H9 (cell line): ENCODE measurements around the gene PLPP1. TPM values are rescaled to one million over a fixed set of nuclear protein-coding genes. Genes with fewer than 3 reads are reported as not detected.
A peak's percentile ranks its signal among the peaks of the same experiment; 100 is the strongest.

ENCODE experiments used
- DNase-seq: peaks from one replicate; pipeline ENCODE4 v3.0.0-alpha.2; 2017
- H2AFZ ChIP-seq: one replicate; pipeline ENCODE4 v1.6.1; 2013; ENCODE audit warnings: mild to moderate bottlenecking, low read length, control low read depth, moderate library complexity
- H2AK5ac ChIP-seq: 2 replicates; pipeline ENCODE4 v1.6.1; 2013; ENCODE audit warnings: low read length, control low read depth, mixed read lengths; ENCODE audit not compliant: insufficient read length
- H2BK120ac ChIP-seq: one replicate; pipeline ENCODE4 v1.6.1; 2013; ENCODE audit warnings: low read depth, mild to moderate bottlenecking, low read length, control low read depth, inconsistent platforms; ENCODE audit not compliant: poor library complexity, severe bottlenecking
- H2BK12ac ChIP-seq: 2 replicates; pipeline ENCODE4 v1.6.1; 2013; ENCODE audit warnings: low read length, control low read depth, mixed read lengths, low read depth; ENCODE audit not compliant: insufficient read length
- H2BK15ac ChIP-seq: 2 replicates; pipeline ENCODE4 v1.6.1; 2013; ENCODE audit warnings: low read depth, low read length, control low read depth
- H2BK20ac ChIP-seq: one replicate; pipeline ENCODE4 v1.6.1; 2013; ENCODE audit warnings: low read depth, mild to moderate bottlenecking, low read length, control low read depth, inconsistent platforms; ENCODE audit not compliant: poor library complexity, severe bottlenecking
- H2BK5ac ChIP-seq: 2 replicates; pipeline ENCODE4 v1.6.1; 2013; ENCODE audit warnings: low read length, control low read depth, mixed read lengths; ENCODE audit not compliant: insufficient read length
- H3K14ac ChIP-seq: 2 replicates; pipeline ENCODE4 v1.6.1; 2013; ENCODE audit warnings: low read length, control low read depth; ENCODE audit not compliant: insufficient read depth
- H3K18ac ChIP-seq: 2 replicates; pipeline ENCODE4 v1.6.1; 2013; ENCODE audit warnings: low read depth, mild to moderate bottlenecking, mixed read lengths, low read length, control low read depth; ENCODE audit not compliant: insufficient read length
- H3K23ac ChIP-seq: 2 replicates; pipeline ENCODE4 v1.6.1; 2013; ENCODE audit warnings: low read length, control low read depth, mixed read lengths, low read depth; ENCODE audit not compliant: insufficient read length
- H3K23me2 ChIP-seq: 2 replicates; pipeline ENCODE4 v1.6.1; 2013; ENCODE audit warnings: low read depth, mild to moderate bottlenecking, mixed read lengths, low read length, control low read depth; ENCODE audit not compliant: insufficient read length, poor library complexity, severe bottlenecking
- H3K27ac ChIP-seq: 2 replicates; pipeline ENCODE4 v1.5.1; 2013; ENCODE audit warnings: low read length, control low read depth, mixed read lengths, low read depth; ENCODE audit not compliant: insufficient read length
- H3K27me3 ChIP-seq: 2 replicates; pipeline ENCODE4 v1.6.1; 2013; ENCODE audit warnings: low read length, control low read depth, inconsistent platforms; ENCODE audit not compliant: insufficient read depth
- H3K4ac ChIP-seq: 2 replicates; pipeline ENCODE4 v1.6.1; 2013; ENCODE audit warnings: low read depth, mild to moderate bottlenecking, control low read depth, inconsistent platforms, low read length, moderate library complexity
- H3K4me1 ChIP-seq: 2 replicates; pipeline ENCODE4 v1.6.1; 2013; ENCODE audit warnings: low read length, control low read depth, inconsistent platforms; ENCODE audit not compliant: insufficient read depth
- H3K4me2 ChIP-seq: 2 replicates; pipeline ENCODE4 v1.6.1; 2013; ENCODE audit warnings: low read length, control low read depth, mixed read lengths; ENCODE audit not compliant: insufficient read length, insufficient read depth
- H3K56ac ChIP-seq: 2 replicates; pipeline ENCODE4 v1.6.1; 2013; ENCODE audit warnings: low read depth, mild to moderate bottlenecking, mixed read lengths, low read length, control low read depth; ENCODE audit not compliant: insufficient read length
- H3K79me1 ChIP-seq: 2 replicates; pipeline ENCODE4 v1.6.1; 2013; ENCODE audit warnings: low read depth, mild to moderate bottlenecking, moderate library complexity, low read length, control low read depth, inconsistent platforms; ENCODE audit not compliant: insufficient read depth, poor library complexity, severe bottlenecking
- H3K79me2 ChIP-seq: 2 replicates; pipeline ENCODE4 v1.6.1; 2013; ENCODE audit warnings: low read length, control low read depth, inconsistent platforms; ENCODE audit not compliant: insufficient read depth
- H3K9ac ChIP-seq: 2 replicates; pipeline ENCODE4 v1.6.1; 2013; ENCODE audit warnings: low read length, control low read depth, mixed read lengths; ENCODE audit not compliant: insufficient read length; ENCODE audit errors: extremely low read depth
- H3K9me3 ChIP-seq: one replicate; pipeline ENCODE4 v1.6.1; 2013; ENCODE audit warnings: low read depth, low read length, inconsistent platforms; ENCODE audit not compliant: control insufficient read depth
- H3T11ph ChIP-seq: one replicate; pipeline ENCODE4 v1.6.1; 2013; ENCODE audit warnings: mild to moderate bottlenecking, low read length, control low read depth, inconsistent platforms
- H4K20me1 ChIP-seq: one replicate; pipeline ENCODE4 v1.6.1; 2013; ENCODE audit not compliant: control insufficient read depth, insufficient read length, insufficient read depth
- H4K5ac ChIP-seq: 2 replicates; pipeline ENCODE4 v1.6.1; 2013; ENCODE audit warnings: low read depth, mild to moderate bottlenecking, mixed read lengths, low read length, control low read depth; ENCODE audit not compliant: insufficient read length
- H4K8ac ChIP-seq: replicated peaks from 2 replicates; pipeline ENCODE4 v1.6.1; 2013; ENCODE audit warnings: low read length, control low read depth, mixed read lengths, low read depth; ENCODE audit not compliant: insufficient read length
- H4K91ac ChIP-seq: 2 replicates; pipeline ENCODE4 v1.6.1; 2013; ENCODE audit warnings: low read depth, mild to moderate bottlenecking, moderate library complexity, mixed read lengths, low read length, control low read depth; ENCODE audit not compliant: insufficient read length
- H3K27ac Mint-ChIP-seq, 3 experiments: 2 replicates in 2 of 3; 3 replicates in 1 of 3; pipeline ENCODE4 v1.8.0; 2020 to 2021; ENCODE audit warnings: mixed read lengths in 3 of 3, mild to moderate bottlenecking in 1 of 3, moderate library complexity in 1 of 3
- H3K27me3 Mint-ChIP-seq: 2 replicates; pipeline ENCODE4 v1.8.0; 2021; ENCODE audit warnings: low read depth, mild to moderate bottlenecking, moderate library complexity, mixed read lengths
- H3K36me3 Mint-ChIP-seq, 3 experiments: 2 replicates in 2 of 3; 3 replicates in 1 of 3; pipeline ENCODE4 v1.8.0; 2020 to 2021; ENCODE audit warnings: low read depth in 3 of 3, mixed read lengths in 3 of 3; ENCODE audit not compliant: insufficient read depth in 1 of 3
- H3K4me1 Mint-ChIP-seq, 2 experiments: 2 replicates each; pipeline ENCODE4 v1.8.0; 2020; ENCODE audit warnings: mixed read lengths in 2 of 2
- H3K4me3 Mint-ChIP-seq, 2 experiments: 2 replicates in 1 of 2; 3 replicates in 1 of 2; pipeline ENCODE4 v1.8.0; 2020 to 2021; ENCODE audit warnings: mild to moderate bottlenecking in 2 of 2, mixed read lengths in 2 of 2, moderate library complexity in 1 of 2
- H3K9me3 Mint-ChIP-seq, 2 experiments: 2 replicates in 1 of 2; 3 replicates in 1 of 2; pipeline ENCODE4 v1.8.0; 2020; ENCODE audit warnings: mild to moderate bottlenecking in 2 of 2, mixed read lengths in 2 of 2, moderate library complexity in 1 of 2
- CTCF ChIP-seq: fragments of 200-600 bp; sonication (generic); conservative IDR thresholded peaks from 3 replicates; pipeline ENCODE4 v1.8.0; 2021; ENCODE audit warnings: antibody characterized with exemption, mild to moderate bottlenecking
- WGBS: extraction: QIAGEN DNeasy Blood & Tissue Kit; methylation state at CpG from one replicate; pipeline ENCODE4 v1.1.7; 2013; ENCODE audit warnings: missing lambda C conversion rate, low lambda C conversion rate, mixed read lengths; ENCODE audit not compliant: insufficient read length; ENCODE audit errors: extremely low coverage; 5-methylcytosine and 5-hydroxymethylcytosine counted together
- total RNA-seq: library from RNA; stranded (reverse); gene quantifications from 2 replicates; pipeline ENCODE4 v1.2.1, GENCODE V29; 2021

PLPP1 gene
- total RNA-seq, 1 experiment from 2014 or later, result 85.9 TPM

GRCh38 chr5:55402199-55402598 lies 132.6 kb downstream of the PLPP1 start:
- WGBS, result no CpG with 5 or more reads among the region's 2 CpGs
- H3K27ac ChIP-seq, result no peak overlapping the region
- H3K9ac ChIP-seq, result no peak overlapping the region
- no peaks in the 10 kb centered on the region for H3K79me1 ChIP-seq
- H4K8ac ChIP-seq, result no peak overlapping the region
- Mint-ChIP-seq H3K4me3 (no peak overlapping the region), H3K27ac (no peak overlapping the region), H3K27me3 (no peaks in the 10 kb centered on the region), H3K4me1 (no peaks in the 10 kb centered on the region), H3K9me3 (no peaks in the 10 kb centered on the region), H3K36me3 (peaks cover 13 to 71% (median 52%) of the 10 kb centered on the region in 3 experiments; a peak in 6 of 7 replicates)
- no peak overlapping the region for H2BK5ac ChIP-seq
- no peak overlapping the region for H3K4me2 ChIP-seq
- H2AK5ac ChIP-seq, result no peak overlapping the region
- no peak overlapping the region for H3K23ac ChIP-seq
- no peak overlapping the region for H2BK20ac ChIP-seq
- no peak overlapping the region for H2BK15ac ChIP-seq
- H2BK12ac ChIP-seq, result no peak overlapping the region
- no peak overlapping the region for H3K56ac ChIP-seq
- no peak overlapping the region for H4K5ac ChIP-seq
- peak; percentile 61 for TF ChIP-seq CTCF
- DNase-seq, result no peak
- no peak overlapping the region for H3K14ac ChIP-seq
- no peak overlapping the region for H2BK120ac ChIP-seq
- no peak overlapping the region for H4K91ac ChIP-seq
- H3K18ac ChIP-seq, result no peak overlapping the region
- no peak overlapping the region for H3T11ph ChIP-seq
- no peaks in the 10 kb centered on the region for H3K27me3 ChIP-seq
- no peak overlapping the region for H2AFZ ChIP-seq
- no peaks in the 10 kb centered on the region for H3K79me2 ChIP-seq
- H3K4me1 ChIP-seq, result no peaks in the 10 kb centered on the region
- H4K20me1 ChIP-seq, result no peaks in the 10 kb centered on the region
- H3K23me2 ChIP-seq, result no peaks in the 10 kb centered on the region
- no peaks in the 10 kb centered on the region for H3K9me3 ChIP-seq
- H3K4ac ChIP-seq, result no peak overlapping the region
